ENCODE results near the gene USP21. TPM values are rescaled to one million over a fixed set of nuclear protein-coding genes. Genes with fewer than 3 reads are reported as not detected.

Gene USP21
- total and polyA plus RNA-seq, 9 of the 15 experiments (the other 6 are each of a cell fraction or from before 2014, with no cell fraction given): 4.9 to 52.4 (median 21.6) TPM

DNA sequence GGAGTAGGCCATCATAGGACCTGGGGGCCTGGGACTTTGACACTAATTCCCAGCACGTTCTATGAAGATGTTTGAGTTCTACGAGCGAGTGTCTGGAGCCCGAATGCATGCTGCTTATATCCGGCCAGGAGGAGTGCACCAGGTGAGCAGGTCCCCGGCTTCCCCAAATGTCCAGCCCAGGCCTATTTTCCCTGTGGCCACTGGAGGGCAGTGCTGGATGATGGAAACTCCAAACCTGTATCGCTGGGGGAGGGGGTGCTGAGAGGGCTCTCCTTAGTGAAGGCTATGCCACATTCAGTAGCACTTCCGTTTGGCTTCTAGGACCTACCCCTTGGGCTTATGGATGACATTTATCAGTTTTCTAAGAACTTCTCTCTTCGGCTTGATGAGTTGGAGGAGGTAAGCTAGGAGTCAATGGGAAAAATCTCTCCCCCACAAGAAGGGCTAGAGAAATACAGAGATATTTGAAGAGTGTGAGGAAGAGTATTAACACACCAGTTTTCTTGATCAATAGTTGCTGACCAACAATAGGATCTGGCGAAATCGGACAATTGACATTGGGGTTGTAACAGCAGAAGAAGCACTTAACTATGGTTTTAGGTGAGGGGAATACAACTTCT is 50.6 kb downstream of the USP21 start (continued):
- TF ChIP-seq GABPA (tag; conservative IDR thresholded peaks at IDR 0.05; ENCODE audit: low read depth): 0 out of 2 replicates have a peak, but pooled peaks have one; percentile 41
- no peak for TF ChIP-seq TARDBP (IDR thresholded peaks at IDR 0.05)
- TF ChIP-seq ZNF696 (CRISPR knock-in tag; conservative IDR thresholded peaks at IDR 0.05): no peak
- TF ChIP-seq TGIF2 (CRISPR knock-in tag; IDR thresholded peaks at IDR 0.05): no peak
- TF ChIP-seq, protein P1, sequence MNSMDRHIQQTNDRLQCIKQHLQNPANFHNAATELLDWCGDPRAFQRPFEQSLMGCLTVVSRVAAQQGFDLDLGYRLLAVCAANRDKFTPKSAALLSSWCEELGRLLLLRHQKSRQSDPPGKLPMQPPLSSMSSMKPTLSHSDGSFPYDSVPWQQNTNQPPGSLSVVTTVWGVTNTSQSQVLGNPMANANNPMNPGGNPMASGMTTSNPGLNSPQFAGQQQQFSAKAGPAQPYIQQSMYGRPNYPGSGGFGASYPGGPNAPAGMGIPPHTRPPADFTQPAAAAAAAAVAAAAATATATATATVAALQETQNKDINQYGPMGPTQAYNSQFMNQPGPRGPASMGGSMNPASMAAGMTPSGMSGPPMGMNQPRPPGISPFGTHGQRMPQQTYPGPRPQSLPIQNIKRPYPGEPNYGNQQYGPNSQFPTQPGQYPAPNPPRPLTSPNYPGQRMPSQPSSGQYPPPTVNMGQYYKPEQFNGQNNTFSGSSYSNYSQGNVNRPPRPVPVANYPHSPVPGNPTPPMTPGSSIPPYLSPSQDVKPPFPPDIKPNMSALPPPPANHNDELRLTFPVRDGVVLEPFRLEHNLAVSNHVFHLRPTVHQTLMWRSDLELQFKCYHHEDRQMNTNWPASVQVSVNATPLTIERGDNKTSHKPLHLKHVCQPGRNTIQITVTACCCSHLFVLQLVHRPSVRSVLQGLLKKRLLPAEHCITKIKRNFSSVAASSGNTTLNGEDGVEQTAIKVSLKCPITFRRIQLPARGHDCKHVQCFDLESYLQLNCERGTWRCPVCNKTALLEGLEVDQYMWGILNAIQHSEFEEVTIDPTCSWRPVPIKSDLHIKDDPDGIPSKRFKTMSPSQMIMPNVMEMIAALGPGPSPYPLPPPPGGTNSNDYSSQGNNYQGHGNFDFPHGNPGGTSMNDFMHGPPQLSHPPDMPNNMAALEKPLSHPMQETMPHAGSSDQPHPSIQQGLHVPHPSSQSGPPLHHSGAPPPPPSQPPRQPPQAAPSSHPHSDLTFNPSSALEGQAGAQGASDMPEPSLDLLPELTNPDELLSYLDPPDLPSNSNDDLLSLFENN (IDR thresholded peaks at IDR 0.05; ENCODE audit: low read depth in 2 of 2, low read length in 2 of 2): no peak
- no peak for TF ChIP-seq NFIC (IDR thresholded peaks at IDR 0.05)
- no peak for TF ChIP-seq PTBP1 (IDR thresholded peaks at IDR 0.05; ENCODE audit: low read depth, low read length)
- TF ChIP-seq CHD1 (IDR thresholded peaks at IDR 0.05; ENCODE audit: low read length): no peak
- TF ChIP-seq RBM25 (IDR thresholded peaks at IDR 0.05; ENCODE audit: low read depth, low read length, severe bottlenecking): no peak
- TF ChIP-seq ZNF347 (CRISPR knock-in tag; IDR thresholded peaks at IDR 0.05; ENCODE audit: low read depth): no peak
- TF ChIP-seq, protein P2, sequence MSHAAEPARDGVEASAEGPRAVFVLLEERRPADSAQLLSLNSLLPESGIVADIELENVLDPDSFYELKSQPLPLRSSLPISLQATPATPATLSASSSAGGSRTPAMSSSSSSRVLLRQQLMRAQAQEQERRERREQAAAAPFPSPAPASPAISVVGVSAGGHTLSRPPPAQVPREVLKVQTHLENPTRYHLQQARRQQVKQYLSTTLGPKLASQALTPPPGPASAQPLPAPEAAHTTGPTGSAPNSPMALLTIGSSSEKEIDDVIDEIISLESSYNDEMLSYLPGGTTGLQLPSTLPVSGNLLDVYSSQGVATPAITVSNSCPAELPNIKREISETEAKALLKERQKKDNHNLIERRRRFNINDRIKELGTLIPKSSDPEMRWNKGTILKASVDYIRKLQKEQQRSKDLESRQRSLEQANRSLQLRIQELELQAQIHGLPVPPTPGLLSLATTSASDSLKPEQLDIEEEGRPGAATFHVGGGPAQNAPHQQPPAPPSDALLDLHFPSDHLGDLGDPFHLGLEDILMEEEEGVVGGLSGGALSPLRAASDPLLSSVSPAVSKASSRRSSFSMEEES (CRISPR knock-in tag; IDR thresholded peaks at IDR 0.05): no peak
- TF ChIP-seq SETDB1 (IDR thresholded peaks at IDR 0.05; ENCODE audit: low read length): no peak
- TF ChIP-seq HDAC6 (IDR thresholded peaks at IDR 0.05; ENCODE audit: low read depth, low read length): no peak
- TF ChIP-seq, protein P3, sequence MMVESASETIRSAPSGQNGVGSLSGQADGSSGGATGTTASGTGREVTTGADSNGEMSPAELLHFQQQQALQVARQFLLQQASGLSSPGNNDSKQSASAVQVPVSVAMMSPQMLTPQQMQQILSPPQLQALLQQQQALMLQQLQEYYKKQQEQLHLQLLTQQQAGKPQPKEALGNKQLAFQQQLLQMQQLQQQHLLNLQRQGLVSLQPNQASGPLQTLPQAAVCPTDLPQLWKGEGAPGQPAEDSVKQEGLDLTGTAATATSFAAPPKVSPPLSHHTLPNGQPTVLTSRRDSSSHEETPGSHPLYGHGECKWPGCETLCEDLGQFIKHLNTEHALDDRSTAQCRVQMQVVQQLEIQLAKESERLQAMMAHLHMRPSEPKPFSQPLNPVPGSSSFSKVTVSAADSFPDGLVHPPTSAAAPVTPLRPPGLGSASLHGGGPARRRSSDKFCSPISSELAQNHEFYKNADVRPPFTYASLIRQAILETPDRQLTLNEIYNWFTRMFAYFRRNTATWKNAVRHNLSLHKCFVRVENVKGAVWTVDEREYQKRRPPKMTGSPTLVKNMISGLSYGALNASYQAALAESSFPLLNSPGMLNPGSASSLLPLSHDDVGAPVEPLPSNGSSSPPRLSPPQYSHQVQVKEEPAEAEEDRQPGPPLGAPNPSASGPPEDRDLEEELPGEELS (CRISPR knock-in tag; IDR thresholded peaks at IDR 0.05; ENCODE audit: borderline replicate concordance): no peak
- no peak for TF ChIP-seq SMARCC2 (IDR thresholded peaks at IDR 0.05; ENCODE audit: low read depth)
- TF ChIP-seq PRMT5 (CRISPR knock-in tag; IDR thresholded peaks at IDR 0.05): no peak
- TF ChIP-seq SMARCA4 (IDR thresholded peaks at IDR 0.05): no peak
- TF ChIP-seq FOXP1 (CRISPR knock-in tag; IDR thresholded peaks at IDR 0.05): no peak
- TF ChIP-seq, protein P4, sequence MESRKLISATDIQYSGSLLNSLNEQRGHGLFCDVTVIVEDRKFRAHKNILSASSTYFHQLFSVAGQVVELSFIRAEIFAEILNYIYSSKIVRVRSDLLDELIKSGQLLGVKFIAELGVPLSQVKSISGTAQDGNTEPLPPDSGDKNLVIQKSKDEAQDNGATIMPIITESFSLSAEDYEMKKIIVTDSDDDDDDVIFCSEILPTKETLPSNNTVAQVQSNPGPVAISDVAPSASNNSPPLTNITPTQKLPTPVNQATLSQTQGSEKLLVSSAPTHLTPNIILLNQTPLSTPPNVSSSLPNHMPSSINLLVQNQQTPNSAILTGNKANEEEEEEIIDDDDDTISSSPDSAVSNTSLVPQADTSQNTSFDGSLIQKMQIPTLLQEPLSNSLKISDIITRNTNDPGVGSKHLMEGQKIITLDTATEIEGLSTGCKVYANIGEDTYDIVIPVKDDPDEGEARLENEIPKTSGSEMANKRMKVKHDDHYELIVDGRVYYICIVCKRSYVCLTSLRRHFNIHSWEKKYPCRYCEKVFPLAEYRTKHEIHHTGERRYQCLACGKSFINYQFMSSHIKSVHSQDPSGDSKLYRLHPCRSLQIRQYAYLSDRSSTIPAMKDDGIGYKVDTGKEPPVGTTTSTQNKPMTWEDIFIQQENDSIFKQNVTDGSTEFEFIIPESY (CRISPR knock-in tag; IDR thresholded peaks at IDR 0.05): no peak
- TF ChIP-seq ZNF551 (CRISPR knock-in tag; IDR thresholded peaks at IDR 0.05): no peak
